Stimulated activated CD4-positive, alpha-beta T cell treated with anti-CD3 and anti-CD28 coated beads, Interleukin-1b, Interleukin-23, amount 100 ng/mL, for 4 hours (primary cell): Measurements from ENCODE around the gene HNRNPA2B1.
"Not testable (repeated sequence)": the region's sequence is repeated elsewhere in the genome, so short reads cannot be mapped to it uniquely, and the experiment has no call there.

ENCODE experiments used
- DNase-seq, 2 donors: peaks; one replicate each; pipeline ENCODE4 v3.0.0-alpha.2; 2020; ENCODE audit warnings: low read depth in 2 of 2

HNRNPA2B1 gene

DNA sequence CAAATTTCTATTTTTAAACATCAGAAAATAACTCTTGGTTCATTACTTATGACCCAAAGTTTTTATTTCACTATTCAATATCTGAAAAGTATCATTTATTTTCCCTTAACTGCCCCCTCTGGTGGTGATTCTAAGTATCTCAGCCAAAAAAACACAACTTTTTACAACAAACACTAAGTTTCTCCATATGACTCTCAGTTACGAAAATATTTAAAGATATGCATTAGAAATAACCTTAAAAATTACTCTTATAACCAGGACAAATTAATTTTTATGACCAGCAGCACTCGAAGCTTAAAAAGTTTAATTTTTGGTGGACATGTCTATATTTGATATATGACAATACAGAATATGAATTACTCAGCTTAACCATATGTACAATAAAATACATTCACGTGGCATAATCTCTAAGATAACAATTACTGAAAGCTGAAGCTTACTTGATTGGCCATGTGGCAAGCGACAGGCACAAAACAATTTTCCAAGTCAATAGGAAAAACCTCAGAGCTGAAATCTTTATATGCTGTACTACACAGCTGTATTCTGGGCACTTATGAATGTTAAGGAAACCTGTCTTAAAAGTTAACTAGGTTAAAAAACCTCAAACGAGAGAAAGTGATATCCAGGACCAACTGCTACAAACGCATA, 2.3 kb downstream of the HNRNPA2B1 start:
- DNase-seq = peak in 1 of 2 donors; percentile 36

DNA sequence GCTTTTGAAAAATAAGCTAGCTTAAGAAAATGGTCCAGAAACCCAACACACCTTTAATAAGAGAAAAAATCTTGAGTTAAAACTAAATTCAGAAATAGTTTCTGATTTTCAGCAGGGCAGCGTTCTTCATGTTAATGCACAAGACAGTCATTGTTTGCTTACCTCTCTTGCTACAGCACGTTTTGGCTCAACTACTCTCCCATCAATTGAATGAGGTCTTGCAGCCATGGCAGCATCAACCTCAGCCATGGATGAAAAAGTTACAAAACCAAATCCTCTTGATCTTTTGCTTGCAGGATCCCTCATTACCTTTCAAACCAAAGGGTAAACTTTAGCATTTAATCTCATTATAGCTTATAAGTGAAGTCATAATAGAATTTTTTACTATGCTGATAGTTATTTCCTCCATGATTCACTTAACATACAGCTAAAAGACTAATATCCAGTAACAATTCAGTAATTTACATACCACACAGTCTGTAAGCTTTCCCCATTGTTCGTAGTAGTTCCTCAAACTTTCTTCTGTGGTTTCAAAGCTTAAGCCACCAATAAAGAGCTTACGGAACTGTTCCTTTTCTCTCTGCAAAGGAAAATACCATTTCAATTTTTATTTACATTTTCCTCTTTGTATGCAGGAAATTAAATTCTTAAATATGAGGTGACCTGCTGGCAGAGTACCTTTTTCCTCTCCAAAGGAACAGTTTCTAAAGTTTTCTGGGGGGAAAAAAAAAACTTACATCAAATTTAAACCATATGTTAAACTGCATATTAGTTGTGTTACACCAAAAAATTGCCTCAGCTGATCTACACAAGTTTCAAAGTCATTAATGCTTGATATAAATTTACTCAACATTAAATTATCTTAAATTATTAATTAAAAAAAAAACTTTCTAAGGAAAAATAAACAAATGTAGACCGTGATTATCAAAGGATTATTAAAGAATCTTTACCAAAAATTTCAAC, 3.1 kb downstream of the HNRNPA2B1 start:
- DNase-seq = no peak

DNA sequence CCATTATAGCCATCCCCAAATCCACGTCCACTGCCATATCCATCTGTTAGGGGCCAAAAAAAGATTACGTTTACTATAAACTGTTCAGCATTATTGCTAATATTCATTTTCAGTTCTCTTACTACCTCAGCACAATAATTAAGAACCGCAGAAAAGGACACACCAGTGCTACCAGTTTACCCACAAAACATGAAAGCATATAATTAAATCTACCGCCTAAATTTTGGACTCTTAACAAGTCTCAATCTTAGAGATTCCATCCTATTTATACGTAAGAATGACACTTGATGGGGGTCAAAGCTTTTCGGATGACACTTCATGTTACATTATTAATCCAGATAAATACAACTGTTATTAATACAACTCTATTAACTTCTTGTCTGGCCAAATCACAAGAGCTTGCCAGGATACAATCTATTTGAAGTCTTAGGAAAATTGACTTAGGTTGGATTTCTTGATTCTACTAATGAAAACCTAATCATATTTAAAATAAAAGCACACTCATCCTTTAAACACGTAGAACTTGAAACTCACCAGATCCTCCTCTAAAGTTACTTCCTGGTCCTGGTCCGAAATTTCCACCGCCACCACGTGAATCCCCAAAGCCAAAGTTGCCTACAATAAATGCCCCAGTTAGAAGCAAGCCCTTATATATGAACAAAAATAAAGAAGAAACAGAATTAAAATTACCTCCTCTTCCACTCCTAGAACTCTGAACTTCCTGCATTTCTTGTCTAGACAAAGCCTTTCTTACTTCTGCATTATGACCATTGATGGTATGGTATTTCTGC, 4.5 kb downstream of the HNRNPA2B1 start:
- no peak for DNase-seq

DNA sequence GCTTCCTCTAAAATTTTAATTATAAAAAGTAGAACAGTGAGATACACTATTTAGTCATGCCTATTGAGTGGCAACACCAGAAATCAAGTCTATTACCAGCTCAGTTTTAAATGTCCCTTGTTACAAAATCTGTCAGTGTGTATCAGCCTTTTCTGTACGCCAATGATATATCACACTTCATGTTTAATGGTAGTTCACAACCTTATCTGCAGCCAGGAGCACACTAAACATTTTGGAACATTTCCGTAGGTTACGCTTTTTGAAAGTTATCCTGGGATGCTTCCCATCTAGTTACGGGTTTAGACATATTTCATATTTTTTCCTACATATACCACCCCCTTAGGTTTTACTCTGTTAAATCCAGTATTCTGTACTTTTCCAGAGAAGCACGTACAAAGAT, 5.4 kb downstream of the HNRNPA2B1 start:
- no peak for DNase-seq

DNA sequence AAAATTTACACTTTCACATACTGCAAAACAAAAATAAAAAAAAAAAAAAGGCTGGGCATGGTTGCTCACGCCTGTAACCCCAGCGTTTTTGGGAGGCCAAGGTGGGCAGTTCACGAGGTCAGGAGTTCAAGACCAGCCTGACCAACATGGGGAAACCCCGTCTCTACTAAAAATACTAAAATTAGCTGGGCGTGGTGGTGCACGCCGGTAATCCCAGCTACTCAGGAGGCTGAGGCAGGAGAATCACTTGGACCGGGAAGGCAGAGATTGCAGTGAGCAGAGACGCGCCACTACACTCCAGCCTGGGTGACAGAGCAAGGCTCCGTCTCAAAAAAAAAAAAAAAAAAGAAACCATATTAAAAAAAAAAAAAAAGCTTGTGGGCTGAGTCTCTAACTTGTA, 5.8 kb downstream of the HNRNPA2B1 start:
- not testable (repeated sequence) for DNase-seq

DNA sequence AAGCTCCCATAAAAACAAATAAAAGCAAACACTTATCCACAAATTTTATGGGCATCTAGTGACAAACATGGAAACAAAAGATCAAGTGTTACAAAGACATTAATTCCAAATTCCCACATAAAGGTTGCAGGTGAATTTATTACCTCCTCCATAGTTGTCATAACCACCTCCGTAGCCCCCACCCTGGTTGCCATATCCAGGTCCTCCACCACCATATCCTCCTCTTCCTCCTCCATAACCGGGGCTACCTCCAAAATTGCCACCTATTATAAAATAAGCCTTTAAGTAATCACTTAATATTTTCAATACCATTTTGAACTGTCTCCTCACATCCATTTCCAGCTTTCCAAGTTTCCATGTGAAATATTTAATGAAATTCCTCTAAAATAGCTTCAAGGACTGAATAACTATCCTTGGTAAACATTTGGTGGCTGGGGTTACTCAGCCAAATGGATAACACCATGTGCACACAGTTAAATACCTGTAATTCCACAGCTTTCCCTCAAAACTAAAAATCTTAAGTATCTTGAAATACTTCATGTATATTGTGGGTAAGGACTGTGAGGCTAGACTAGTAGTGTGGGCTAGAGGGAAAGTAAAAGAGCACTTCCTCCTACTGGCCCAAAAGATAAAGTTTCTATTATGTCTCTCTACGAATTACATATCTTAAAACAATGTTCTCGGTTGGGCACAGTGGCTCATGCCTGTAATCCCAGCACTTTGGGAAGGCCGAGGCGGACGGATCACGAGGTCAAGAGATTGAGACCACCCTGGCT, 6.9 kb downstream of the HNRNPA2B1 start:
- DNase-seq = no peak

DNA sequence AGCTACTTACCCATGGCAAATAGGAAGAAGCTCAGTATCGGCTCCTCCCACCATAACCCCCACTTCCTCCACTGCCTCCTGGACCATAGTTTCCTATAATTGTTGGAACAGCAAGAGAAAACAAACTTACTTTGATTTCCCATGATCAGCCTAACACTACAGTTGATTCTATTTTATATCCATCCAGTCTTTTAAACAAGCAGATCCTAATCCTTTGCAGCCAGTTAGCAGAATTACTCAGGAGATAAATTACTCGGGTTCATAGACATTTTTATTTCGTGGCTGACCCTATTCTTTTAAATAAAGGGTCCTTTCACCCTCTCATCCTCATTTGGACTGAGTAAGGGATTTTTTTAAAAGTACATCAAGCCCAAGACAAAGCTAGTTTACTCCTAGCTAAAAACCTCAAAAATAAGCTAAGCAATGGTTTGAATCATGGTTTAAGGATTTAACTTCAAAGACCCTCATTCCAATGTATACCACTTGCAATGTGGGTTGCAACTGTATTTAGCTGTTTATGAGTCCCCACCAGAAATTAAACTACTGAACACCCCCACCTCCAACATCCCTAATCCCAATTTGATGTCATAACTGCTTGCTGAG, 8.0 kb downstream of the HNRNPA2B1 start:
- DNase-seq = no peak

DNA sequence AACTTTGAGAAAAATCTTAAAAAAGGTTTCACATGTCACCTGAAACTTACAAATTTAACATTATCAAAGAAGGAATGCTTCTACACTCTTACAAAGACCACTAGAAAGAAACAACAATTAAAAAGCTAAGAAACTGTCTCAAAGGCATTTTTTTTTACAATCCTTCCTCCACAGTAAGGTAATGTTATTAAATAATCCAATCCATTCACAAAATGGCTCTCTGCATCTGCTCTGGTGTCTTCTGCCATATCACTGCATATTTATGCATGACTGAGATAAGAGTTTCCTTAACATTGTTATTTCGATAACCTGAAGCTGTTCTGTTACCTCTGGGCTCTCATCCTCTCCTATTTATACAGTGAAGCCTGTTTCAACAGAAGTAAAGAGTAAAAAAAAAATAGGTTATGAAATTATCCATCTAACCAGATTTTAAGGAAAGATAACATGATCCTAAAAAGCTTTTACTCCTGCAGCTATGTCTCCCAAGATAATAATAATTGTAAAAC, 8.5 kb downstream of the HNRNPA2B1 start:
- no peak for DNase-seq

DNA sequence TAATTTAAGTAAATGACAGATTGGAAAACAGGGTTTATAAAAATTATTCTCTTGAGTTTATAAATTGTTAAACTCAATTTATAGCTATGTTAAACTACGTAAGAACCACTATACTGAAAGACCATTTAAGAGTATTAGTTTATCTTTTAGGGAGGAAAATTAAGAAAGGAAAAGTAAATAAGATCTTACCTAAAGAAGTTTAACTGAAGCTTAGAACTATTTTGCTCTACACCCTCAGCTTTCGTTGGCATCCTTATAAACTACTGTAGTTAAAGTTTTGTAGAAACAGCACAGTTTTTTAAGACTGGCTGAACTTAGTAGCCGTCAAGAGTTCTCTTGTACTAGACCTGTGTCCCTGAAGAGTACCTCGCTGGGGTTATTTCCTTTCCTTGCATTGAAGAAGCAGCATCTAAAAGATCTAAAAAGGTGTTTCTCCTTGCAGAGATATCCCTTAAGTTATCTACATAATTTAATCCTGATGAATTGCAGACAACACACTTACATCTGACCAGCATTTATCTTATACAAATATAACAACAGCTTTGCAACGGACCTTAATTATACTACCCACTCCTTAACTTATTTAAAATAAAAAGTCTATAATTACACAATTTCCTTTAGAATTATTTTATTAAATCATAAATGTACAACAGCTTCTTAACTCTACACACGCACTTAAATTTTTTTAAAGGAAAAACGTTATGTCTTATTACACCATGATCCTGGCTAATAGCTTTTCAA, 9.1 kb downstream of the HNRNPA2B1 start:
- no peak for DNase-seq

DNA sequence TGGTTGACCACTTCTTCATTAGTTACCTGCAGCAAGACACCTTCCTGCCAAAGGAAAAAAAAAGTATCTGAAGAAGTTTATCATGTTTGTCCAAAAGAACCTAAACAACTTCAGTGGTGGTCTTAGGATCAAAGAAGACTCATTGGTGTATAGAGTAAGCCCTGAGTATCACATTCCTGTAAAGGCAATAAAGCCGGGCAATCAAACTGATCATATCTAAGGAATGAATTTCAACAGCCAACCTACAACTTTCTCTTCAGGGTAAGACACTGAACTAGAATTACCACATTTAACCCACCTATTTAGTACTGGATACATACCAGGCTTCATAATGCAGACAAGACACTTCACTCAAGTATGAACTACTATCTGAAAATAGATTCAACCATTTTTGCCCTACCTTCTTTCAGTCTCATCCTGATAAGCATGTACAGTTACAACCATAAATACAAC, 10.1 kb downstream of the HNRNPA2B1 start:
- DNase-seq = no peak

DNA sequence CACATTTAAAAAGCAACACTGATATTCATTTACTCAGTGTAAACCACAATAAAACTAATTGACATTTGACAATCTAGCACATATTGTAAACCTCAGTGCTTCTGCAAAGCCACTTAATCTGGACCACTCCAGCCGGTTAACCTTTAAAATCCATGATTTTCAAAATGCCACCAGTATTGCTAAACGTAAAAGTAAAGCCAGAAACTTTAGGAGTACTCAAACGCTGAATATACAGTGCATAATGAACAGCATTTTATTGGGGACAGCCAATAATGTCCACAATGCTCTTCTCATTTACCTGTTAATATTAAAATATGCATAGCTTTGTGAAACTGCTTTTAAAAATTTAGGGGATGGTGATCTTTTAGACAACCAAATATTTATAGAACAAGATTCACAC, 10.8 kb downstream of the HNRNPA2B1 start:
- no peak for DNase-seq

DNA sequence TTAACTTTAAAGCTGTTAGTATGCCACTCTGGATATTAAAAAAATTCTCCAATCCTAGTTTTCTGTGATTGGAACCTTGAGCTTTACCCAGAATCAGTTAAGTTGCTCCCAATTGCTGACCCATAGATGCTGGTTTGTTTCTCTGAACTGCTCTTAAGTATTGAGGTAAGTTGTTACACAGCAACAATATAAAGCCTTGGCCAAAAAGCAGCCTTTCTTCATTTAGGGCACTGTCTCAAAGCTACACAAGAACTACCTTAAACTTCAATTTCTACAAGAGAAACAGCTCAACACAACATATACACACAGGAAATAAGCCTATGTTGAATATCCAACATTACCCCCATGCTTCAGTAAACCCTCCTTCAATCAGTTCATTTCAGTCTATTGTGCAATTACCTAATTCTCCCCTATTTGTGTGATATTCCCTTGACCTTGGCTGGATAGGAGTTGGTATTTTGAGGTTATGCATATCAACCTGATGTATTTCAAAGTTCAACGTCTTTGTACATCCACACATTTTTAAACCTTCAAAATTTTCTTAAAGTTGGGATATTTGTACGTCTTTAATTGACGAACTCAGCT, 11.5 kb downstream of the HNRNPA2B1 start:
- DNase-seq = no peak

DNA sequence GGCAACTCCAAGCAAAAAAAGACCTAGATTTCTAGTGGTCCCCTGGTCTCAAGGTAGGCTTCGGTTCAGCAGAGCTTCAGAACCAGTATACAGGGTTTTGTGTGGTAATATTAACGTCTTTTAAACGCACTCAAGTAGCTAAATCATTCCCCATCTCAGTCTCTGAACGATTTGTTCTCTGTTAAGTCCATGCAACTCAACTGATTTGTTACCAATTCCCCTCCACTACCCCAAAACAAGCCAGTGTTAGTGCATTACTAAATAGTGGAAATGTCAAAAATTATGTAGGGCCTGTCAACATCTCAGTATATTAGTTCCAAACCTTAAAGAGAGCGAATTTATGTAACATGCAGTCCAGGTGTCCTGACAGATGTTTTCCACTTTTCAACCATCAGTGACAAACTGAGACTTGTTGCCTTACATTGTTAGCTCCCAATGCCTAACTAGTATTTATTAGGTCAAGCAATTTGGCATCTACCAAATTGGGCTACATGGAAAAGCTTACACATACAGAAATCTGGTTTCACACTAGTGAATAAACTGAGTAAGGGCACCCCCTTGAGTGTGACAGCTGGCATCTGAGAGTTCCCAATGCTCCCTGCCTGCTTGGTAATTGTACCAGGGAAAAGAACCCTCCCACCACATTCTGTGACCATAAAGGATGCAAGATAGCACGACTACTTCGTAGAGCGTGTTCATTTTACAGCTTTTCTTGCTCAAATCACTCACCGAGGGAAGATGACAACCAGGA, 12.2 kb downstream of the HNRNPA2B1 start:
- no peak for DNase-seq

DNA sequence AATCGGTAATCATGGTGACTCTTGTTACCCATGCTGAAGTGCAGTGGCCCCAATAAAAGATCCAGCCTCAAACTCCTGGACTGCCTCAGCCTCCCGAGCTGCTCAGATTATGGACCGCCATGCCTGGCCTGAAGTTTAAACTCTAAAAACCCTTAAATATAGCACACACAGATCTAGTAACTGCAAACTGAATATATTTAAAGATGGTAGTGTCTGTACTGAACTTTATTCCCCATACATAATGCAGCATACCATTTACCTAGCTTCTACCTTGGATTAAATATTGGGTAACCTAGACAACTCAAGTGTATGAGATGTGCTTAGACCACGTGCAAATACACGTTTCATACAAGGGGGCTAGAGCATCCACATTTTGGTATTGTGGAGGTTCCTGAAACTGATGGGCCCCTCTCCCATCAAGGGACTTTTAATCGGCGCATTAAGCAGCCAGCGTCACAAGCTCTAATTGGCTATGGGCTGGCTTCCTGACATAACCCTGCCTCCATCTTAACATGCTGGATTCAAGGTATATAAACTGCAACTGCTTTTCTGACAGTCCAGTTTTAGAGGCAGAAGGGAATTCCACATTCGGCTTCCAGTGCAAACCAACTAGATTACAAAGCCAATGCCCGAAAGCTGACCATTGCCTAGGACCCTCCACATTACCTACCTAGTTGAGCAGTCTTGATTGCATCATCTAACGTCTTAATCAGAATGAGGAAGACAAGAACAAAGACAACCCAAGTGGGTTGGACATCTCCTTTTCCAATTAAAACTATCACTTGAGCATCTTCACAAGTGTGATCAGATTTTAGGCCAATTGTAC, 13.0 kb downstream of the HNRNPA2B1 start:
- DNase-seq = no peak

DNA sequence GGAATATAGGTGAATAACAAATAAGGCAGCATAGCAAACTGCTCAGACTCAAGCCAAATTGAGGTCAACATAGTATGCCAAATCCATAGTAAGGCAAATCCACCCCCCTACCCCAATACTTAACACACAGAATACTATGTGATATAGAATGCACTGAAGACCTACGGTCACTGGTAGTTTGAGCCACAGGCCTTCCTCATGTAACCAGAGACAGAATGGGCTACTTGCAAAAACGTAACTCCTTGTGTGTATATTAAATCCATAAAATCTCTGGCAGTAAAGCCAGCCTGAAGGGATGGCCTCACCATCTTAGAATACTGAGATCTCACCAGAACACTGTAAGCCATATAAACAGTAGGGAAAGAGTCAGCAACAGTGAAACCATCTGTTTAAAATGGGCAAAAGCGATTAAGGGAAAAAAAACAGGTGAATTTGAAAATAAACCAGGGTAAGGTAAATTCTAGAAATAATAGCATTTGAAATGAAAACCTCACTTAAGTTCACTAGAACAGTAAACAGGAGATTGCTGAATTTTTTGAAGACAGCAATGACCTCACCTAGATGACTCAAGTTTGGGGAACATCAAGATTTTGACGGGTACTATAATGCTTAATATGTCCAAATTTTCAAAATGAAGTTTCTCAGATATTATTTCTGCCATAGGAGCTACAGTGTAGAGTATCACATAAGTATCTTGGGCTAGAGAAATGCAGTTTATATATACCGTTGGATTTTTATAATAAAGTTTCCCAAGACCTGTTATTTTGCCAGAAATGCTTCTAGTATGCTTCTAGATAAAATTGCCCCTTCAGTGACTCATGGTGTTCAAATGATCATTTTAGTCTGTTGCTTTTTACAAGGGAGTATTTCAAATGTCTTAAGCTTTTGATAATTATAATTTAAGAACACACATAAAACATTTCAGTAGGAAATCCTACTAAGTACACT, 13.9 kb downstream of the HNRNPA2B1 start:
- DNase-seq = no peak

DNA sequence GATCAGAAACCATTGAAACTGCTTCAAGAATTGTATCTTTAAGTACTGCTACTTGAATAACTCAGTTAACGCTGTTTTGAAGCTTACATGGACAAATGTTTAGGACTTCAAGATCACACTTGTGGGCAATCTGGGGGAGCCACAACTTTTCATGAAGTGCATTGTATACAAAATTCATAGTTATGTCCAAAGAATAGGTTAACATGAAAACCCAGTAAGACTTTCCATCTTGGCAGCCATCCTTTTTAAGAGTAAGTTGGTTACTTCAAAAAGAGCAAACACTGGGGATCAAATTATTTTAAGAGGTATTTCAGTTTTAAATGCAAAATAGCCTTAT, 14.7 kb downstream of the HNRNPA2B1 start:
- DNase-seq = no peak
